Measurements from ENCODE around the gene ENC1.
"Not testable (repeated sequence)": the region's sequence is repeated elsewhere in the genome, so short reads cannot be mapped to it uniquely, and the experiment has no call there.

ENC1 gene

DNA sequence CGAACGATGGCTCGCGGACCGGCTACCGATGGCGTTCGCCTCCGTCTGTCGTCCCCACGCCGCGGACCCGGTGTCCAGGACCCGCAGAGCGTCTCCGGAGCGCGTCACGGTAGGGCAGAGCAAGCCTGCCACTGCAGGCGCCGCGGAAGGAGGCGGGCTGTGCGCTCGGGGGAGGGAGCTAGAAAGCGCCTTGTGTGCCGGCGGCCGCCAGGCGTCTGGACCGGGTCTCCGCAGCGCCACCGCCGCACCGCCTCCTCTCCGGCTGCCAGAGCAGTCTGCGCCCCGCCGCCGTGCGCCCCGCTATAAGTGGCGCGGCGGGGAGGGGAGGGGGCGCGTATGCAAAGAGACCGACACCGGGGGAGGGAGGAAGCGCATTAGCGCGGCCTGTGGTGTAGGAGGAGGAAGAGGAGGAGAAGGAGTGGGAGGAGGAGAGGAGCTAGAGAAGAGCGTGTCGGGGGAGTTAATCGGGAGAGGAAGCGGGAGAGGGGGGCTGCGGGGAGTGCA lies at the start of gene ENC1:
Gene ENC1, minus strand, starts transcription at position 279 of the 504 bp plus-strand sequence. CDS start 4,243 bp downstream, outside the sequence.
- DNase-seq (ENCODE audit: low read depth in 2 of 2), result peak; percentile 32 to 44

GRCh38 chr5:74686962-74687751 lies 46.6 kb upstream of the ENC1 start:
- no peak for DNase-seq (ENCODE audit: low read depth in 2 of 2)

DNA sequence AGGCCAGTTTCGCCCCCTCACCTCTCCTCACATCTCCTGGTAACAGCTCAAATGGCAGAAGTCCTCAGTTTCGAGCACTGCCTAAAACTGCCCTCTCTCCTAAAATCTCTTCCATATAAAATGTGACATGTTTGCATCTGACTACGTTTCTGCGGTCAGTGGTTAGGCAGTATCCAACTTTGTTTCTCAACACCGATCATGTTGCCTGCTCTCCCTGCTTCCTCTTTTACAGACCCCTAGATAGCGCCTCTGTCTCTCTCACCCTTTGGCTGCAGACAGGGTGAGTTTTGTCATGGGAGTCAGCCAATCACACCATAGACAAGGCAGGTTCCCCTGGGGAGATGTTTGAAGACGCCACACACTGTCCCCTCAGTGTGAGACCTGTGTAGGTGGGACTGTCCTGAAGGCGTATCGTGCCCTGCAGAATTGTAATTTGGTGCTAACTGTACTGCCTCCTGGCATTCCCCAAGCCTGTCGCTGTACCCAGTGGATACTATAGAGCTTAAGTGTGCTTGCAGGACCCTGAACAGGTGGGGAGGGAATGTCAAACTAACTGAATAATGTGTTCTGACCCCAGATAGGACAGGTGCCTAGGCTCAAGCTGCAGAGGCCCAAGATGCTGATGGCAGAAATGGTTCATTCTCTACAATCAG lies 45.6 kb upstream of the ENC1 start:
- no peak for DNase-seq (ENCODE audit: low read depth in 2 of 2)

DNA sequence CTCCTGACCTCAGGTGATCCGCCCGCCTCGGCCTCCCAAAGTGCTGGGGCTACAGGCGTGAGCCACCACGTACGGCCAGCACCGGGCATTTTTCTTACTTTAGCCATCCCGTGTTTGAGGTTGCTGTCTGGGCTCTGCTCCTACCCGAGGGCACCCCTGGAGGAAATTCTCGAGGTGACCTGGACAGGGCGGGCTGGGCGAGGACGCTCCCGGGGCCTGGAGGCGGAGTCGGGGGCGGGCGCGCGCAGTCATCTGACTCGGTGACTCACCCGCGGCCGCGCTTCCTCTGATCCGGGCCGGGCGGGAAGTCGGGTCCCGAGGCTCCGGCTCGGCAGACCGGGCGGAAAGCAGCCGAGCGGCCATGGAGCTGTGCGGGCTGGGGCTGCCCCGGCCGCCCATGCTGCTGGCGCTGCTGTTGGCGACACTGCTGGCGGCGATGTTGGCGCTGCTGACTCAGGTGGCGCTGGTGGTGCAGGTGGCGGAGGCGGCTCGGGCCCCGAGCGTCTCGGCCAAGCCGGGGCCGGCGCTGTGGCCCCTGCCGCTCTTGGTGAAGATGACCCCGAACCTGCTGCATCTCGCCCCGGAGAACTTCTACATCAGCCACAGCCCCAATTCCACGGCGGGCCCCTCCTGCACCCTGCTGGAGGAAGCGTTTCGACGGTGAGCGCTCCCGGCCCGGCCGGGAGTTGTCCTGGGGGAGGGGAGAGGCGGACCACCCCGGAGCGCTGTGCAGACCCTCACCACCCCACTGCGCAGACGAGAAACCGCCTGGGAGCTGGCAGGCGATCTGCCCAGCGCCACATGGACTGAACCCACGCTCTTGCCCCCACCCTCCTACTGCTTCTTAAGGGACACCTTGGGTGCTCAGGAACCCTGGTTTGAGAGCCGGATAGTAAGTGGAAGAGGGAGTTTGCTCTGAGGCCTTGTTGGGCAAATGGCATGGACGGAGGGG lies 44.6 kb upstream of the ENC1 start, which contains the start of gene HEXB:
Gene HEXB, plus strand, starts transcription at position 334 of the 952 bp plus-strand sequence. Its CDS starts 28 bp downstream, at position 362.
- peak; percentile 56 to 74 for DNase-seq (ENCODE audit: low read depth in 2 of 2)

DNA sequence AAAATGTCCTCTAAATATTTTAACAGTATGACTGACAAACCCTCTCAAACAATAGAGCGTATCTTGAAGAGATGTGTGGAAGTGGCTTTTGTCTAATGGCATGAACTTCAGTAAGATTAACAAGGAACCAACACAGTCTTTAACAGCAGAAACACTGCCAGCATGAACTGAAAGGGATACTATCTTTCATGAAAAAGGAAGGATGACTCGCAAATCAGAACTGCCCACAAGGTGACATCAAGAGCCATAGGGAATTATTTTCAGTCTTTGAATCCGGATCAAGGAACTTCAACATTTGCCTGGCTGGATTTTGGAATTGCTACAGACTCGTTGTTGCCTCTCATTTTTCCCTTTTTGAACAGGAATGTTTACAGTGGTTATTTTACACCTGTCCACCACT lies 39.4 kb upstream of the ENC1 start:
- no peak for DNase-seq (ENCODE audit: low read depth in 2 of 2)

GRCh38 chr5:74679300-74679699 lies 38.8 kb upstream of the ENC1 start:
- not testable (repeated sequence) for DNase-seq (ENCODE audit: low read depth in 2 of 2)

GRCh38 chr5:74678123-74678522 lies 37.6 kb upstream of the ENC1 start:
- DNase-seq (ENCODE audit: low read depth in 2 of 2), result not testable (repeated sequence)

DNA sequence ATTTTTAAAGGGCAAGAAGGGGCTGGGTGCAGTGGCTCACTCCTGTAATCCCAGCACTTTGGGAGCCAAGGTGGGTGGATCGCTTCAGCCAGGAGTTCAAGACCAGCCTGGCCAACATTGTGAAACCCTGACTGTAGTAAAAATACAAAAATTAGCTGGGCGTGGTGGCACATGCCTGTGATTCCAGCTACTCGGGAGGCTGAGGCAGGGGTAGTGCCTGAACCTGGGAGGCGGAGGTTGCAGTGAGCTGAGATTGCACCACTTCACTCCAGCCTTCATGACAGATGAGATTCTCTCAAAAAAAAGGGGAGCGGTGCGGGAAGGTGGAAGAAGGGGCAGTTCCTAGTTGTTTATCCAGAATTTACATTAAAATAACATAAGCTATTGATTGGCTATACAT lies 35.9 kb upstream of the ENC1 start:
- DNase-seq (ENCODE audit: low read depth in 2 of 2), result not testable (repeated sequence)

DNA sequence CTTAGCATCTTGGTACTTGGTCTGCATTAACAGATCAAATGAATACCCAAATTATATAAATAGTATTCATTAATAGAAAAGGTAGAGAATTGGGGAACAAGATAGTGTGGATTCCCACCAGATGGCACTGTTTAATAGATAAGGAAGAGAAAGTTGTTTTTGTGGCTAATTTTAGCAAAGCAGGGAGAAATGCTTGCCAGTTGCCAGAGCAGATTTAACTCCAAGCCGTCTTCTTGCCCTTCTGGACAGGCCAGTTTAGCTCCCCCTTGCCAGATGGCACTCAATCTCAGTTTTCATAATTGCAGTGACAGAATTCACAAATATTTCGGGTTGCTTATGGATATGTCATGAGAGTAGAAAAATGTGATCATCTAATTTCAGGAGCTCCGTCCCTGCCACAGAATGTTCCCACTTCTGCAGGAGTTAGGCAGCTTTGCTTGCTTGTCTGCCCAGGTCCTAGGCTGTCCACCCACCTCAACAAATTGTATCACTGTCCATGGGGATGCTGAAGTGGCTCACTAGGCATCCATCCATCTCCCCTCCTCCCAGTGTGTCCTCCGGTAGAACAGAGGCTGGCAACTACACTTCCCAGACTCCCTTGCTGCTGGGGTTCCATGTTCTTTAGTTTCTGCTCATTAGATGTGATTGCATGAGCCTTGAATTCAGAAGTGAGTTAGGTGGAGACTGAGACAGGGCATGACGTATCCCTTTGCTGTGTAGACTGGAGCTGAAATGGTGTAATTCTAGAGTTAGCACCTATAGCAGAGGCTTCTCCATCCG lies 32.7 kb upstream of the ENC1 start:
- no peak for DNase-seq (ENCODE audit: low read depth in 2 of 2)

- DNase-seq (ENCODE audit: low read depth in 2 of 2), result no peak
Observed at GRCh38 chr5:74672215-74672877, 31.8 kb upstream of the ENC1 start.

DNA sequence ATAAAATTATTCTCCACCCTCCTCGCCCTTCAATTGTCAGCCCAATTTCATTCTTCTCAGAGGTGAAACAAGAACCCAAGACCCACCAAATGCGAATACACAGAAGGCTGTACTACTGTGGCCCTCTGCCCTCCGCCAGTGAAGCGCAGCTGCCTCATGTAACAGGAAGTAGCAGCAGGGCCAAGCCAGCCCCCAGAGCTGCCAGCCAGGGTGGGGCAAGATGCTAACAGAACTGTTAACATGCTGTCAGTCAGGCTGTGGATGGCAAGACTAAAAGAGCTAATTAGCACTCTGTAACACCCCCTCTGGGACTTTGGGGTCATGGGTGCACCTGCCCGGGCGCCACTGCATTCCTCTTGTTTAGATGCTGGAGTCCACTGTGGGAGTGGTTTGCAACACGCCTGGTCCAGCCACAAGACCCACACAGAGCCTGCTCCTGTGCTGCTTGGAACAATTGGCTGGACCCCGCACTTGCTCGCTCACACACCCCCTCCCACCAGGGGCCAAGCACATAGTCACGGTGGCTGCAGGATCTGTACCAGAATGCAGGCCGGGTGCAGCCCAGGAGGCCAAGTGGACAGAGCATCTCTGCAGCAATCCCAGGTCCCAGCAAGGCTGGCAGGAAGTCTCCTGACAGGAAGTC lies 30.0 kb upstream of the ENC1 start:
- DNase-seq (ENCODE audit: low read depth in 2 of 2), result no peak

GRCh38 chr5:74669821-74670220 lies 29.3 kb upstream of the ENC1 start:
- DNase-seq (ENCODE audit: low read depth in 2 of 2), result no peak

- no peak for DNase-seq (ENCODE audit: low read depth in 2 of 2)
Observed at GRCh38 chr5:74667396-74667795, 26.9 kb upstream of the ENC1 start.

- DNase-seq (ENCODE audit: low read depth in 2 of 2), result no peak
Observed at GRCh38 chr5:74665816-74666215, 25.3 kb upstream of the ENC1 start.

DNA sequence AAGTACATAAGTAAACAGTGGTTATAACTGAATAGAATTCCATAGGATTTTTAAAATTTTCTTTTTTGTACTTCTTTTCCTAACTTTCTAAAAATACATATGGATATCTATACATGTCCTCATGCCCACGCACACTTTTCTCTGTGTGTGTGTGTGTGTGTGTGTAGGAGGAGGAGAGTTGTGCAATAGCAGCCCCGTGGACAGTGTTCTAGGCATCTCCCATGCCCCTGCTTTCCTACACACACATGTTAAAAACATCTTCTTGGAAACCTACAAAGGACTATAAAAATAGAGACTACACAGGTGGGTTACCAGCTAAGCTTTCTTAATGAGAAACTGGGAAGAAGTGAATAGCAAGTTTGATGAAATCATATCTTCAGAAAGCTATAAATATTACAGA lies 24.7 kb upstream of the ENC1 start:
- DNase-seq (ENCODE audit: low read depth in 2 of 2), result no peak

GRCh38 chr5:74664551-74664950 lies 24.0 kb upstream of the ENC1 start:
- DNase-seq (ENCODE audit: low read depth in 2 of 2), result no peak

DNA sequence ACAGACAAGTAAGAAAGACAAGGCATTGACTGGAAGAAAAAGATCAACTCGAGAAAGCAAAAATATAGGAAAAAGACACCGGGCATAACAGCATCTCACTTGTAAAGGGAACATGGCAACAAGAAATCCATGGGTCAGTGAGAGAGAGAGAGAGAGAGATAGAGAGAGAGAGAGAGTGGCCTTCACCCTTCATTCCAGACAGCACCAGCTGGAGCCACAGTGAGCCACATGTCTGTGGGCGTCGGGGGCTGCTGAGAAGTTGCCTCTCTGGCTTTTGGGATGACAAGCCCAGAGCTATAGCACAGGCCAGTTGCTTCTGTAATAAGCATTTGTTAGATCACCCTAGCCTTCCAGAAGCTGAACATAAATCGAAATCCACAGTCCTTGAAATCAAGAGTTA lies 20.3 kb upstream of the ENC1 start:
- DNase-seq (ENCODE audit: low read depth in 2 of 2), result no peak

- no peak for DNase-seq (ENCODE audit: low read depth in 2 of 2)
Observed at GRCh38 chr5:74660140-74660539, 19.6 kb upstream of the ENC1 start.

- no peak for DNase-seq (ENCODE audit: low read depth in 2 of 2)
Observed at GRCh38 chr5:74659172-74659571, 18.6 kb upstream of the ENC1 start.

GRCh38 chr5:74657165-74657564 lies 16.6 kb upstream of the ENC1 start:
- DNase-seq (ENCODE audit: low read depth in 2 of 2), result no peak

Measured in stimulated activated CD4-positive, alpha-beta T cell treated with anti-CD3 and anti-CD28 coated beads, Interleukin-1b, Interleukin-23, amount 100 ng/mL, for 1 hour (primary cell).